ENCODE results near the gene PYY.

GRCh38 chr17:43946781-43947180 is 7.0 kb downstream of the PYY start:
- TF ChIP-seq CTCF (IDR thresholded peaks at IDR 0.05), result no peak
- no peak for TF ChIP-seq POLR2A (IDR thresholded peaks at IDR 0.05)
